HEK293 (cell line): ENCODE data around the gene ZSCAN1.

ENCODE experiments used
- CTCF ChIA-PET: fragments of 350-600 bp; formaldehyde crosslinking; extraction: SDS; loops from one replicate; lab custom pipeline; 2021; ENCODE audit warnings: antibody characterized with exemption; lab: Yijun Ruan, JAX
- POLR2A ChIA-PET: fragments of 300-600 bp; formaldehyde crosslinking; extraction: SDS; loops from one replicate; lab custom pipeline; 2020; ENCODE audit warnings: antibody characterized with exemption, inconsistent platforms; lab: Yijun Ruan, JAX
- H3K27ac ChIP-seq: fragments of 200-500 bp; sonication (Bioruptor generic); 2 replicates; pipeline ENCODE4 v1.5.1; 2014; ENCODE audit warnings: low read depth, low read length, control low read depth, inconsistent platforms; ENCODE audit errors: extremely low read depth
- H3K36me3 ChIP-seq, 2 experiments: fragments of 200-500 bp in 1 of 2; sonication (Bioruptor generic) in 1 of 2; 1 replicate in 1 of 2; 2 replicates in 1 of 2; pipeline ENCODE4 v1.5.1; 2014 to 2017; ENCODE audit warnings: inconsistent platforms in 2 of 2, low read length in 2 of 2; ENCODE audit not compliant: control insufficient read depth in 2 of 2, insufficient read depth in 1 of 2
- H3K4me1 ChIP-seq: fragments of 200-500 bp; sonication (Bioruptor generic); 2 replicates; pipeline ENCODE4 v1.5.1; 2014; ENCODE audit warnings: mild to moderate bottlenecking, low read length, inconsistent platforms; ENCODE audit not compliant: control insufficient read depth, insufficient read depth
- H3K4me3 ChIP-seq: 2 replicates; pipeline ENCODE4 v1.5.1; 2011; ENCODE audit warnings: low read depth, mild to moderate bottlenecking, control low read depth, low read length, moderate library complexity
- H3K9me3 ChIP-seq: fragments of 200-500 bp; sonication (Bioruptor generic); 2 replicates; pipeline ENCODE4 v1.5.1; 2014; ENCODE audit warnings: low read depth, low read length, inconsistent platforms; ENCODE audit not compliant: control insufficient read depth, insufficient read depth
- GLI2 ChIP-seq: fragments of 450-650 bp; formaldehyde crosslinking; IDR thresholded peaks from 2 replicates; pipeline ENCODE4; 2017; ENCODE audit warnings: missing biosample characterization, missing genetic modification characterization, low read depth, borderline replicate concordance
- KLF16 ChIP-seq: fragments of 450-650 bp; formaldehyde crosslinking; IDR thresholded peaks from 2 replicates; pipeline ENCODE4 v1.5.1; 2017; ENCODE audit warnings: missing biosample characterization, missing genetic modification characterization
- MYNN ChIP-seq: fragments of 450-650 bp; formaldehyde crosslinking; IDR thresholded peaks from 2 replicates; pipeline ENCODE4 v1.5.1; 2016; ENCODE audit warnings: missing biosample characterization, missing genetic modification characterization, borderline replicate concordance
- SALL2 ChIP-seq: fragments of 450-650 bp; formaldehyde crosslinking; IDR thresholded peaks from 2 replicates; pipeline ENCODE4 v1.5.0; 2017; ENCODE audit warnings: missing biosample characterization, mild to moderate bottlenecking, missing genetic modification characterization, borderline replicate concordance
- SP2 ChIP-seq: fragments of 450-650 bp; formaldehyde crosslinking; IDR thresholded peaks from 2 replicates; pipeline ENCODE4 v1.5.1; 2016; ENCODE audit warnings: missing biosample characterization, missing genetic modification characterization
- ZBTB11 ChIP-seq: fragments of 450-650 bp; formaldehyde crosslinking; conservative IDR thresholded peaks from 2 replicates; pipeline ENCODE4 v1.5.1; 2016; ENCODE audit warnings: low read depth, missing biosample characterization, missing genetic modification characterization
- ZBTB20 ChIP-seq: fragments of 450-650 bp; formaldehyde crosslinking; IDR thresholded peaks from 2 replicates; pipeline ENCODE4 v1.5.1; 2016; ENCODE audit warnings: missing biosample characterization, missing genetic modification characterization
- ZBTB21 ChIP-seq: fragments of 450-650 bp; formaldehyde crosslinking; IDR thresholded peaks from 2 replicates; pipeline ENCODE4 v1.5.1; 2017; ENCODE audit warnings: missing biosample characterization, missing genetic modification characterization
- ZNF140 ChIP-seq: fragments of 450-650 bp; formaldehyde crosslinking; IDR thresholded peaks from 2 replicates; pipeline ENCODE4 v1.5.1; 2016; ENCODE audit warnings: missing biosample characterization, missing genetic modification characterization
- ZNF274 ChIP-seq, 2 experiments: fragments of 200-500 bp in 1 of 2; fragments of 450-650 bp in 1 of 2; sonication (Bioruptor generic) in 1 of 2; formaldehyde crosslinking in 1 of 2; IDR thresholded peaks; 2 replicates each; pipeline versions ENCODE4 v1.5.1 to v1.6.1; 2014 to 2016; ENCODE audit warnings: borderline replicate concordance in 1 of 2, inconsistent platforms in 1 of 2, low read length in 1 of 2, missing biosample characterization in 1 of 2, missing genetic modification characterization in 1 of 2
- ZNF311 ChIP-seq: fragments of 450-650 bp; formaldehyde crosslinking; IDR thresholded peaks from 2 replicates; pipeline ENCODE4 v1.5.1; 2017; ENCODE audit warnings: missing biosample characterization, missing genetic modification characterization, borderline replicate concordance
- ZNF37A ChIP-seq: fragments of 450-650 bp; IDR thresholded peaks from 2 replicates; pipeline ENCODE4 v1.5.1; 2018; ENCODE audit warnings: missing biosample characterization, missing genetic modification characterization
- ZNF416 ChIP-seq: fragments of 450-650 bp; formaldehyde crosslinking; IDR thresholded peaks from 2 replicates; pipeline ENCODE4 v1.5.1; 2016; ENCODE audit warnings: missing biosample characterization, missing genetic modification characterization
- ZNF473 ChIP-seq: fragments of 450-650 bp; formaldehyde crosslinking; IDR thresholded peaks from 2 replicates; pipeline ENCODE4 v1.5.1; 2017; ENCODE audit warnings: missing biosample characterization, missing genetic modification characterization
- ZNF48 ChIP-seq: fragments of 450-650 bp; formaldehyde crosslinking; IDR thresholded peaks from 2 replicates; pipeline ENCODE4 v1.5.1; 2016; ENCODE audit warnings: missing biosample characterization, missing genetic modification characterization
- ZNF510 ChIP-seq: fragments of 450-650 bp; formaldehyde crosslinking; IDR thresholded peaks from 2 replicates; pipeline ENCODE4 v1.5.1; 2018; ENCODE audit warnings: mild to moderate bottlenecking, missing genetic modification characterization, missing biosample characterization; ENCODE audit not compliant: insufficient replicate concordance
- ZNF600 ChIP-seq: fragments of 450-650 bp; formaldehyde crosslinking; IDR thresholded peaks from 2 replicates; pipeline ENCODE4 v1.5.1; 2016; ENCODE audit warnings: missing biosample characterization, missing genetic modification characterization
- ZNF677 ChIP-seq: fragments of 450-650 bp; IDR thresholded peaks from 2 replicates; pipeline ENCODE4 v1.5.0; 2018; ENCODE audit warnings: missing biosample characterization, mild to moderate bottlenecking, missing genetic modification characterization, moderate library complexity
- ZNF837 ChIP-seq: fragments of 450-650 bp; formaldehyde crosslinking; IDR thresholded peaks from 2 replicates; pipeline ENCODE4 v1.5.1; 2016; ENCODE audit warnings: missing biosample characterization, missing genetic modification characterization
- ZNF843 ChIP-seq: fragments of 450-650 bp; formaldehyde crosslinking; IDR thresholded peaks from 2 replicates; pipeline ENCODE4 v1.5.1; 2016; ENCODE audit warnings: missing biosample characterization, missing genetic modification characterization
- TF ChIP-seq, protein P1 (sequence below): fragments of 450-650 bp; formaldehyde crosslinking; IDR thresholded peaks from 2 replicates; pipeline ENCODE4 v1.5.1; 2016; ENCODE audit warnings: missing biosample characterization, missing genetic modification characterization
- TF ChIP-seq, protein P2 (sequence below): fragments of 450-650 bp; formaldehyde crosslinking; IDR thresholded peaks from 2 replicates; pipeline ENCODE4 v1.5.1; 2016; ENCODE audit warnings: missing biosample characterization, missing genetic modification characterization, borderline replicate concordance

Gene ZSCAN1

GRCh38 chr19:58085348-58085875 is 51.6 kb downstream of the ZSCAN1 start:
- TF ChIP-seq MYNN (tag by site-specific recombination) (no peak), ZNF274 (IDR thresholded peaks at IDR 0.05; ENCODE audit: low read length) (no peak), ZNF274 (tag by site-specific recombination; IDR thresholded peaks at IDR 0.05; ENCODE audit: borderline replicate concordance) (no peak)
- no peaks in the 10 kb centered on the region for H3K4me1 ChIP-seq
- H3K27ac ChIP-seq = no peak overlapping the region
- CTCF ChIA-PET = no interaction called here
- H3K36me3 ChIP-seq = peaks cover 4 to 49% of the 10 kb centered on the region in 2 experiments; a peak in 2 of 3 replicates
- no peaks in the 10 kb centered on the region; the same call in 1 of the 2 replicates for H3K9me3 ChIP-seq
- no peak overlapping the region for H3K4me3 ChIP-seq
- POLR2A ChIA-PET = no interaction called here

DNA sequence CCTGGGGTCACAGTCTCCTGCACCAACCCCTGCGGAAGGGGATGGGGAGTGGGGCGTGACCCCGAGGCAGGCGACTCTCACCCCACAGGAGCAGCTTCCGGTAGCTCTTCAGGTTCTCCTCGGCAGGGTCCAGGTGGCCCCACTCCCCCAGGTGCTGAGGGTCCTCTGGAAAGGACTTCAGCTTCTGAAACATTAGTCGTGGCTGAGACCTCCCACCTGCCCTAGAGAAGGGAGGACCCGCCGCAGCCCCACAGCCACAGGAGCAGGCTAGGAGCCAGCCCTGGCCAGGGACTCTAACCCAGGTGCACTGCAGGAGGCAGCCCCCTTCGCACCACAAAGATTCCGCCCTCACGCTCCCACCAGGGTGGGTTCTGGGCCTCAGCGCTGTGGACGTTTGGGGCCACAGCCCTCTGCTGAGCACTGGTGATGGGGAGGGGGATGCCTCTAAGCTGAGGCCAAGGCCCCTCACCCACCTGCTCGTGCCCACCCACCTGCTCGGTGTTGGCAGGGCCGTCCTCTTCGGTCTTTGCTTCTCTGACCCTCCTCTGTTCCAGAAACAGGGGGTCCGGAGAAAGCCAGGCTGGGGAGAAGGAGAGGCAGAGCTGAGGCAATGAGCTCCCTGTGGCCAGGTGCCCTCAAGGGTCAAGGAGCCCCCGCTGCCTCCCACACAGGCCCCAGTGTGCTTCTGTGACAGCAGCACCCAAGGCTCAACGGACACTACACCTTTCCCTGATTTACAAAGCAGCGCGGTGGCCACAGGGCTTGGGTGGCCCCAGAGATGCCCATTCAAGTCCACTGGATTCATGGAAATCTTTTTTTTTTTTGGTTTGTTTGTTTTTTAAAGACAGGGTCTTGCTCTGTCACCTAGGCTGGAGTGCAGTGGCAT is 53.2 kb downstream of the ZSCAN1 start:
- ChIA-PET CTCF (interaction anchor here (0.5 to 0.6 kb wide), 2 partner anchors 44 to 92 kb away, joined by 3 to 4 read pairs; no protein-coding TSS in a partner anchor), POLR2A (no interaction called here)
- H3K9me3 ChIP-seq = no peaks in the 10 kb centered on the region; the same call in 1 of the 2 replicates

GRCh38 chr19:58088521-58089052 is 54.8 kb downstream of the ZSCAN1 start:
- TF ChIP-seq ZNF600 (tag by site-specific recombination) = no peak
- TF ChIP-seq ZBTB11 = no peak
- no peak for TF ChIP-seq ZNF311 (tag by site-specific recombination)
- TF ChIP-seq ZNF416 (tag by site-specific recombination) = no peak
- TF ChIP-seq ZNF837 (tag by site-specific recombination) = no peak
- TF ChIP-seq ZBTB21 (tag by site-specific recombination) = no peak
- TF ChIP-seq ZNF510 (tag by site-specific recombination) = no peak
- TF ChIP-seq, protein P1, sequence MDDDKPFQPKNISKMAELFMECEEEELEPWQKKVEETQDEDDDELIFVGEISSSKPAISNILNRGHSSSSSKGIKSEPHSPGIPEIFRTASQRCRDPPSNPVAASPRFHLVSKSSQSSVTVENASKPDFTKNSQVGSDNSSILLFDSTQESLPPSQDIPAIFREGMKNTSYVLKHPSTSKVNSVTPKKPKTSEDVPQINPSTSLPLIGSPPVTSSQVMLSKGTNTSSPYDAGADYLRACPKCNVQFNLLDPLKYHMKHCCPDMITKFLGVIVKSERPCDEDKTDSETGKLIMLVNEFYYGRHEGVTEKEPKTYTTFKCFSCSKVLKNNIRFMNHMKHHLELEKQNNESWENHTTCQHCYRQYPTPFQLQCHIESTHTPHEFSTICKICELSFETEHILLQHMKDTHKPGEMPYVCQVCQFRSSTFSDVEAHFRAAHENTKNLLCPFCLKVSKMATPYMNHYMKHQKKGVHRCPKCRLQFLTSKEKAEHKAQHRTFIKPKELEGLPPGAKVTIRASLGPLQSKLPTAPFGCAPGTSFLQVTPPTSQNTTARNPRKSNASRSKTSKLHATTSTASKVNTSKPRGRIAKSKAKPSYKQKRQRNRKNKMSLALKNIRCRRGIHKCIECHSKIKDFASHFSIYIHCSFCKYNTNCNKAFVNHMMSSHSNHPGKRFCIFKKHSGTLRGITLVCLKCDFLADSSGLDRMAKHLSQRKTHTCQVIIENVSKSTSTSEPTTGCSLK (tag by site-specific recombination) = no peak
- no peak for TF ChIP-seq ZNF37A (tag by site-specific recombination)
- TF ChIP-seq ZNF843 (tag by site-specific recombination) = no peak
- TF ChIP-seq GLI2 (tag by site-specific recombination) = no peak
- TF ChIP-seq, all 188 proteins: peak for 0
- Histone ChIP-seq H3K9me3 (no peaks in the 10 kb centered on the region; the same call in 1 of the 2 replicates), H3K4me3 (no peak overlapping the region), H3K36me3 (peaks cover 4 to 55% of the 10 kb centered on the region in 2 experiments; a peak in 2 of 3 replicates), H3K27ac (no peak overlapping the region), H3K4me1 (no peaks in the 10 kb centered on the region)
- ChIA-PET POLR2A (no interaction called here), CTCF (no interaction called here)

More for the DNA sequence above, 53.2 kb downstream of the ZSCAN1 start:
- H3K4me3 ChIP-seq = no peak overlapping the region
- no peaks in the 10 kb centered on the region for H3K4me1 ChIP-seq
- H3K27ac ChIP-seq = no peak overlapping the region
- no peak for TF ChIP-seq SP2 (tag by site-specific recombination)
- no peak for TF ChIP-seq KLF16 (tag by site-specific recombination)
- TF ChIP-seq ZBTB20 (tag by site-specific recombination) = no peak
- TF ChIP-seq SALL2 = no peak
- TF ChIP-seq ZNF48 = no peak
- no peak for TF ChIP-seq ZNF311 (tag by site-specific recombination)
- no peak for TF ChIP-seq ZNF473 (tag by site-specific recombination)
- no peak for TF ChIP-seq ZNF677 (tag by site-specific recombination)
- no peak for TF ChIP-seq ZNF140 (tag by site-specific recombination)
- TF ChIP-seq, protein P2, sequence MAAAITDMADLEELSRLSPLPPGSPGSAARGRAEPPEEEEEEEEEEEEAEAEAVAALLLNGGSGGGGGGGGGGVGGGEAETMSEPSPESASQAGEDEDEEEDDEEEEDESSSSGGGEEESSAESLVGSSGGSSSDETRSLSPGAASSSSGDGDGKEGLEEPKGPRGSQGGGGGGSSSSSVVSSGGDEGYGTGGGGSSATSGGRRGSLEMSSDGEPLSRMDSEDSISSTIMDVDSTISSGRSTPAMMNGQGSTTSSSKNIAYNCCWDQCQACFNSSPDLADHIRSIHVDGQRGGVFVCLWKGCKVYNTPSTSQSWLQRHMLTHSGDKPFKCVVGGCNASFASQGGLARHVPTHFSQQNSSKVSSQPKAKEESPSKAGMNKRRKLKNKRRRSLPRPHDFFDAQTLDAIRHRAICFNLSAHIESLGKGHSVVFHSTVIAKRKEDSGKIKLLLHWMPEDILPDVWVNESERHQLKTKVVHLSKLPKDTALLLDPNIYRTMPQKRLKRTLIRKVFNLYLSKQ (tag by site-specific recombination) = no peak
- peaks cover 4 to 55% of the 10 kb centered on the region in 2 experiments; a peak in 2 of 3 replicates for H3K36me3 ChIP-seq
